Endothelial cell of umbilical vein (primary cell): ENCODE measurements around the gene SPP2.

Source experiments
- EZH2 ChIP-seq: IDR thresholded peaks from 2 replicates; pipeline ENCODE4 v1.6.1; 2012; ENCODE audit warnings: borderline replicate concordance, low read depth, mild to moderate bottlenecking, moderate library complexity, low read length, inconsistent platforms; ENCODE audit not compliant: severe bottlenecking
- FOS ChIP-seq: IDR thresholded peaks from 2 replicates; pipeline ENCODE4 v1.6.1; 2011; ENCODE audit warnings: mild to moderate bottlenecking, low read length, moderate library complexity, borderline replicate concordance; ENCODE audit not compliant: insufficient read depth
- GATA2 ChIP-seq: IDR thresholded peaks from 2 replicates; pipeline ENCODE4 v1.7.0; 2011; ENCODE audit warnings: low read depth, mild to moderate bottlenecking, moderate library complexity, mixed read lengths, low read length; ENCODE audit not compliant: insufficient read length, insufficient read depth
- JUN ChIP-seq: IDR thresholded peaks from 2 replicates; pipeline ENCODE4 v1.6.1; 2011; ENCODE audit warnings: borderline replicate concordance, low read depth; ENCODE audit not compliant: insufficient read length, insufficient read depth
- MAX ChIP-seq: IDR thresholded peaks from 2 replicates; pipeline ENCODE4 v1.6.1; 2011; ENCODE audit not compliant: insufficient read depth, insufficient read length
- POLR2A ChIP-seq: IDR thresholded peaks from 2 replicates; pipeline ENCODE4 v1.6.1; 2012; ENCODE audit warnings: low read depth, mild to moderate bottlenecking, control low read depth, low read length
- POLR2AphosphoS5 ChIP-seq: IDR thresholded peaks from 2 replicates; pipeline ENCODE4 v1.6.1; 2012; ENCODE audit warnings: low read depth, mild to moderate bottlenecking, control low read depth, low read length, moderate library complexity; ENCODE audit not compliant: insufficient read depth
- TF ChIP-seq, protein P1 (sequence below), 2 donors: IDR thresholded peaks; 1 replicate in 1 of 2; 2 replicates in 1 of 2; pipeline ENCODE4 v1.5.1; 2011; ENCODE audit warnings: low read length in 2 of 2, mild to moderate bottlenecking in 2 of 2, moderate library complexity in 2 of 2, control low read depth in 1 of 2, inconsistent platforms in 1 of 2, low read depth in 1 of 2; ENCODE audit not compliant: insufficient read depth in 1 of 2; ENCODE audit errors: extremely low read depth in 1 of 2

GRCh38 chr2:234078129-234078528 is 27.6 kb downstream of the SPP2 start:
- TF ChIP-seq GATA2, result no peak
- TF ChIP-seq, protein P1, sequence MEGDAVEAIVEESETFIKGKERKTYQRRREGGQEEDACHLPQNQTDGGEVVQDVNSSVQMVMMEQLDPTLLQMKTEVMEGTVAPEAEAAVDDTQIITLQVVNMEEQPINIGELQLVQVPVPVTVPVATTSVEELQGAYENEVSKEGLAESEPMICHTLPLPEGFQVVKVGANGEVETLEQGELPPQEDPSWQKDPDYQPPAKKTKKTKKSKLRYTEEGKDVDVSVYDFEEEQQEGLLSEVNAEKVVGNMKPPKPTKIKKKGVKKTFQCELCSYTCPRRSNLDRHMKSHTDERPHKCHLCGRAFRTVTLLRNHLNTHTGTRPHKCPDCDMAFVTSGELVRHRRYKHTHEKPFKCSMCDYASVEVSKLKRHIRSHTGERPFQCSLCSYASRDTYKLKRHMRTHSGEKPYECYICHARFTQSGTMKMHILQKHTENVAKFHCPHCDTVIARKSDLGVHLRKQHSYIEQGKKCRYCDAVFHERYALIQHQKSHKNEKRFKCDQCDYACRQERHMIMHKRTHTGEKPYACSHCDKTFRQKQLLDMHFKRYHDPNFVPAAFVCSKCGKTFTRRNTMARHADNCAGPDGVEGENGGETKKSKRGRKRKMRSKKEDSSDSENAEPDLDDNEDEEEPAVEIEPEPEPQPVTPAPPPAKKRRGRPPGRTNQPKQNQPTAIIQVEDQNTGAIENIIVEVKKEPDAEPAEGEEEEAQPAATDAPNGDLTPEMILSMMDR (IDR thresholded peaks at IDR 0.05; ENCODE audit: extremely low read depth in 1 of 2, insufficient read depth in 1 of 2, low read depth in 1 of 2, low read length in 2 of 2), result no peak
- no peak for TF ChIP-seq EZH2
- TF ChIP-seq POLR2A, result no peak
- no peak for TF ChIP-seq POLR2AphosphoS5
- no peak for TF ChIP-seq FOS
- no peak for TF ChIP-seq JUN
- TF ChIP-seq MAX, result no peak
